ENCODE results near the gene CPXM1.

CPXM1 gene

GRCh38 chr20:2800521-2801285, at the start of gene CPXM1:
Gene CPXM1, minus strand, starts transcription at chr20:2800627. Its CDS starts 55 bp downstream, at chr20:2800572.
- peaks cover 74% of the 10 kb centered on the region for H3K27me3 ChIP-seq
- no peak within 1 kb of the TSS for H3K27ac ChIP-seq
- no peaks in the 10 kb centered on the region for H3K9me3 ChIP-seq
- peaks cover 19 to 25% of the 10 kb centered on the region in 2 experiments for H3K4me1 ChIP-seq (ENCODE audit: control insufficient read depth in 1 of 2, insufficient read depth in 1 of 2, low read depth in 1 of 2, low read length in 1 of 2)
- H3K4me3 ChIP-seq (ENCODE audit: low read depth in 1 of 2, low read length in 1 of 2), result peak within 1 kb of the TSS; percentile 30 to 43
- no peaks in the 10 kb centered on the region for H3K36me3 ChIP-seq
- TF ChIP-seq, protein P1, sequence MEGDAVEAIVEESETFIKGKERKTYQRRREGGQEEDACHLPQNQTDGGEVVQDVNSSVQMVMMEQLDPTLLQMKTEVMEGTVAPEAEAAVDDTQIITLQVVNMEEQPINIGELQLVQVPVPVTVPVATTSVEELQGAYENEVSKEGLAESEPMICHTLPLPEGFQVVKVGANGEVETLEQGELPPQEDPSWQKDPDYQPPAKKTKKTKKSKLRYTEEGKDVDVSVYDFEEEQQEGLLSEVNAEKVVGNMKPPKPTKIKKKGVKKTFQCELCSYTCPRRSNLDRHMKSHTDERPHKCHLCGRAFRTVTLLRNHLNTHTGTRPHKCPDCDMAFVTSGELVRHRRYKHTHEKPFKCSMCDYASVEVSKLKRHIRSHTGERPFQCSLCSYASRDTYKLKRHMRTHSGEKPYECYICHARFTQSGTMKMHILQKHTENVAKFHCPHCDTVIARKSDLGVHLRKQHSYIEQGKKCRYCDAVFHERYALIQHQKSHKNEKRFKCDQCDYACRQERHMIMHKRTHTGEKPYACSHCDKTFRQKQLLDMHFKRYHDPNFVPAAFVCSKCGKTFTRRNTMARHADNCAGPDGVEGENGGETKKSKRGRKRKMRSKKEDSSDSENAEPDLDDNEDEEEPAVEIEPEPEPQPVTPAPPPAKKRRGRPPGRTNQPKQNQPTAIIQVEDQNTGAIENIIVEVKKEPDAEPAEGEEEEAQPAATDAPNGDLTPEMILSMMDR (IDR thresholded peaks at IDR 0.05), result no peak

DNA sequence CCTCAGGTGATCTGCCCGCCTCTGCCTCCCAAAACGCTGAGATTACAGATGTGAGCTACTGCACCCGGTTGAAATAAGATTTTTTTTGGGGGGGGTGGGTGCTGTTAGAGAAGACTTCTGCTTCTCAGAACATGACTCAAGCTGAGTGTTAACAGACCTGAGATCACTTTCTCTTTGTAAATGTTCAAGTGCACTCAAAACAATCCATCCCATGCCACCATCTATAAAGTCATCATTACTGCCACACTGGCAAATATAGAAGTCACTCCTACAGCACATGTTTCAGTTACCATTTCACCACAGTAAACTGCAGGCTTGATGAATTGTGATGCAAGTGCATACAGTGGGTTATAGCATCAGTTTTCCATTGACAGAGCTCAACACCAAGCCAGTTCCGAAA, 49.1 kb upstream of the CPXM1 start:
- TF ChIP-seq, protein P1 (IDR thresholded peaks at IDR 0.05), result no peak
- peaks cover 0 to 3% of the 10 kb centered on the region in 2 experiments for H3K4me1 ChIP-seq (ENCODE audit: control insufficient read depth in 1 of 2, insufficient read depth in 1 of 2, low read depth in 1 of 2, low read length in 1 of 2)
- H3K36me3 ChIP-seq, result no peaks in the 10 kb centered on the region
- H3K27me3 ChIP-seq, result no peaks in the 10 kb centered on the region
- H3K4me3 ChIP-seq (ENCODE audit: low read depth in 1 of 2, low read length in 1 of 2), result no peak overlapping the region
- no peak overlapping the region for H3K27ac ChIP-seq
- no peaks in the 10 kb centered on the region for H3K9me3 ChIP-seq

- Histone ChIP-seq H3K27me3 (no peaks in the 10 kb centered on the region), H3K9me3 (no peaks in the 10 kb centered on the region), H3K4me3 (ENCODE audit: low read depth in 1 of 2, low read length in 1 of 2) (no peak overlapping the region), H3K27ac (no peak overlapping the region), H3K36me3 (no peaks in the 10 kb centered on the region), H3K4me1 (ENCODE audit: control insufficient read depth in 1 of 2, insufficient read depth in 1 of 2, low read depth in 1 of 2, low read length in 1 of 2) (peaks cover 0 to 3% of the 10 kb centered on the region in 2 experiments)
- TF ChIP-seq, protein P1 (IDR thresholded peaks at IDR 0.05), result no peak
Observed at GRCh38 chr20:2847802-2848201, 47.4 kb upstream of the CPXM1 start.

DNA sequence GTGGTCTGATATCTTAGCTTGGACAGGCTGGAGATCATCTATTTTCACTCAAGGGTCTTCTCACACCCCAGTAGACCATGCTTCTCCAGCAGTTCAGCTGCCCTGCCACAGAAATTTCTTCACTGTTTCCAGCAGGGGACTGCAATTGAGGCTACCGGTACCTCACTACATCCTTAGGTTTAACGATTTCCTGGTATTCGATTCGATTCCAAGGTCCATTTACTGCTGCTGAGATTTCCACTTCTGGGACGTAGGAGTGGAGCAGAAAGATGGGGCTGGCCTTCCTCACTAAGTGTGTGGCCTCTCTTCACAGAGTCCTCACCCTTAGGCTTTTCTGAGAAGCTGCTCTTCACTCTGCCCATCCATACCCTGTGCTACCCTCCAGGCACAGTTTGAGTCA, 46.3 kb upstream of the CPXM1 start:
- Histone ChIP-seq H3K4me3 (ENCODE audit: low read depth in 1 of 2, low read length in 1 of 2) (no peak overlapping the region), H3K27ac (no peak overlapping the region), H3K27me3 (no peaks in the 10 kb centered on the region), H3K9me3 (no peaks in the 10 kb centered on the region), H3K4me1 (ENCODE audit: control insufficient read depth in 1 of 2, insufficient read depth in 1 of 2, low read depth in 1 of 2, low read length in 1 of 2) (peaks cover 0 to under 1% of the 10 kb centered on the region in 2 experiments), H3K36me3 (no peaks in the 10 kb centered on the region)
- TF ChIP-seq, protein P1 (IDR thresholded peaks at IDR 0.05), result no peak

GRCh38 chr20:2845607-2846006, 45.2 kb upstream of the CPXM1 start:
- TF ChIP-seq, protein P1 (IDR thresholded peaks at IDR 0.05), result no peak
- Histone ChIP-seq H3K4me1 (ENCODE audit: control insufficient read depth in 1 of 2, insufficient read depth in 1 of 2, low read depth in 1 of 2, low read length in 1 of 2) (peaks cover 9% of the 10 kb centered on the region in 2 experiments), H3K27ac (no peak overlapping the region), H3K27me3 (no peaks in the 10 kb centered on the region), H3K36me3 (no peaks in the 10 kb centered on the region), H3K4me3 (ENCODE audit: low read depth in 1 of 2, low read length in 1 of 2) (no peak overlapping the region), H3K9me3 (no peaks in the 10 kb centered on the region)
